T1000 (cell line): Measurements from ENCODE around the gene METTL5.

Source experiments
- DNase-seq: peaks from one replicate; lab custom pipeline; 2025; ENCODE audit warnings: mixed read lengths; lab: John Stamatoyannopoulos, UW

The METTL5 gene

GRCh38 chr2:169781249-169782013 is 43.3 kb downstream of the METTL5 start:
- DNase-seq, result no peak

- no peak for DNase-seq
These were observed 46.3 kb downstream of the METTL5 start for GRCh38 chr2:169778446-169778845.

- no peak for DNase-seq
These were observed 48.4 kb downstream of the METTL5 start for GRCh38 chr2:169776252-169776761.

GRCh38 chr2:169775765-169776164 is 48.9 kb downstream of the METTL5 start:
- no peak for DNase-seq

- no peak for DNase-seq
These were observed 49.4 kb downstream of the METTL5 start for GRCh38 chr2:169775354-169775753.

GRCh38 chr2:169772651-169773050 is 52.1 kb downstream of the METTL5 start:
- DNase-seq, result no peak

- no peak for DNase-seq
These were observed 53.1 kb downstream of the METTL5 start for GRCh38 chr2:169771612-169772011.

GRCh38 chr2:169771021-169771420 is 53.7 kb downstream of the METTL5 start:
- no peak for DNase-seq

- no peak for DNase-seq
These were observed 56.3 kb downstream of the METTL5 start for GRCh38 chr2:169768262-169768995.

- DNase-seq, result no peak
These were observed 57.3 kb downstream of the METTL5 start for GRCh38 chr2:169767243-169767888.

GRCh38 chr2:169765523-169765922 is 59.2 kb downstream of the METTL5 start:
- DNase-seq, result no peak

GRCh38 chr2:169761970-169762292 is 62.8 kb downstream of the METTL5 start:
- DNase-seq, result no peak
